Activated naive CD8-positive, alpha-beta T cell treated with anti-CD3 and anti-CD28 coated beads for 36 hours (primary cell): ENCODE data around the gene CHCHD4. TPM values are rescaled to one million over a fixed set of nuclear protein-coding genes. Genes with fewer than 3 reads are reported as not detected.
"Not testable (repeated sequence)": the region's sequence is repeated elsewhere in the genome, so short reads cannot be mapped to it uniquely, and the experiment has no call there.

Source experiments
- DNase-seq: peaks from one replicate; pipeline ENCODE4 v3.0.0; 2021
- H3K27ac Mint-ChIP-seq: one replicate; pipeline ENCODE4 v1.8.0; 2022; ENCODE audit warnings: mild to moderate bottlenecking, moderate library complexity, mixed read lengths
- H3K27me3 Mint-ChIP-seq: one replicate; pipeline ENCODE4 v1.8.0; 2022; ENCODE audit warnings: mild to moderate bottlenecking, mixed read lengths
- H3K36me3 Mint-ChIP-seq: one replicate; pipeline ENCODE4 v1.8.0; 2021; ENCODE audit warnings: mild to moderate bottlenecking, mixed read lengths
- H3K4me1 Mint-ChIP-seq: one replicate; pipeline ENCODE4 v1.8.0; 2021; ENCODE audit warnings: mixed read lengths
- H3K4me3 Mint-ChIP-seq: one replicate; pipeline ENCODE4 v1.8.0; 2022; ENCODE audit warnings: mild to moderate bottlenecking, moderate library complexity, mixed read lengths
- H3K9me3 Mint-ChIP-seq: one replicate; pipeline ENCODE4 v1.8.0; 2022; ENCODE audit warnings: mixed read lengths
- total RNA-seq, 2 experiments: library from RNA; stranded (reverse); gene quantifications; one replicate each; pipeline ENCODE4 v1.2.3, GENCODE V29; 2021

CHCHD4 gene
- total RNA-seq, 2 experiments from 2014 or later = 27.7 to 29.8 TPM

DNA sequence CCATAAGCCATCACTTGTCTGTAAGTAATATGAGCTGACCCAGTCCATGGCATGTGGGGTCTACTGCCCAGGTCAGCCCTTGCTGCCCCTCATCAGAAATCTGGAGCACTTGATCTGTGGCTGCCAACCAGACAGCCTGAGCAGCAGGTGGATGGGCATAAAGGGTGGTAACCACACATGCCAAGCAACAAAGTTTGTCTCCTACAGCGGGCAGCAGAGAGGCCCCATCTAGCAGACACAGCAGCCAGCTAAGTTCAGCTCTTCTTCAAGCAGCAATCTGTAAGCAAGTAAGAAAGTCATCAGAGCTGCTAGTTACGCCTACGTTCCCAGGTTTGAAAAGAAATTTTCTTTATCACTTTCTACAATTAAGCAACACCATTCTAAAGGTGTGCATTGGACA lies 27.9 kb downstream of the CHCHD4 start:
- DNase-seq = no peak
- H3K36me3 Mint-ChIP-seq = no peaks in the 10 kb centered on the region
- H3K4me3 Mint-ChIP-seq = no peak overlapping the region
- H3K9me3 Mint-ChIP-seq = peaks cover 3% of the 10 kb centered on the region
- peaks cover 22% of the 10 kb centered on the region for H3K27me3 Mint-ChIP-seq
- H3K4me1 Mint-ChIP-seq = no peaks in the 10 kb centered on the region
- H3K27ac Mint-ChIP-seq = no peak overlapping the region

DNA sequence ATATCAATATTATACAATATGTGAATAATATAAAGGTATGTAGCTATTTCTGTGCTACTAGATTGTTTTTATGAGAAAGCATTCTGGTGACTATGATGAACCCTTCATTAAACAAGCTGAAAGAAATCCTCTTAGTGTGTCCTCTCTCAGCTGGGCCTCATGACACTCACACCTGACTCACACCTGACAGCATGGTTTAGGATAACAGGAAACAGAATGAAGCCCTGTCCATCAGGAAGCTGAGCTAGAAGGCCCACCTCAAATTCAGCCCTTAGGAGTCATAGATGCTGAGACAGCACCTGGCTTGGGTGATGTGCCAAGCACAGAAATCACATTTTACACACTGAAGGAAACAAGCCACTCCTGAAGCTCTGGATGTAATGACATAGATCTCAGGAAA lies 30.8 kb downstream of the CHCHD4 start:
- Mint-ChIP-seq H3K4me3 (no peak overlapping the region), H3K4me1 (no peaks in the 10 kb centered on the region), H3K36me3 (no peaks in the 10 kb centered on the region), H3K9me3 (peaks cover 3% of the 10 kb centered on the region), H3K27me3 (peaks cover 27% of the 10 kb centered on the region), H3K27ac (no peak overlapping the region)
- no peak for DNase-seq

DNA sequence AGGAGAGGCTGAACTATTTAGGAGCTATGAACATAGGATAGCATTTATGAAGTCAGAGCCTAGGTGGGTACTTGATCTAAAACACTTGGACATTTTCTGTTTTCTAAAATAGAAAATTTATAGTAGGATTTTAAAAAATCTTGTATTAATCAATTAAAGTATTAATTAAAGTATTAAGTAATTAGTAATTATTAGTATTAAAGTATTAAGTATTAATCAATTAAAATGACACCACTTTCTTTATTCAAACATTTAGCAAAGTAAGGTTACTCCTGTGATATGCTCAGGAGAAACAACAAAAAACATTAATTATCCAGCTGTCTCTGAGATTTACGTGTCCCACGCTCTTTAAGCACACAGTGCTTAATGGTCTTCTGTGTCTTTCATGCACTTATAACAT lies 32.2 kb downstream of the CHCHD4 start:
- DNase-seq = no peak
- peaks cover 21% of the 10 kb centered on the region for H3K27me3 Mint-ChIP-seq
- no peak overlapping the region for H3K27ac Mint-ChIP-seq
- no peaks in the 10 kb centered on the region for H3K36me3 Mint-ChIP-seq
- no peaks in the 10 kb centered on the region for H3K4me1 Mint-ChIP-seq
- peaks cover 5% of the 10 kb centered on the region for H3K9me3 Mint-ChIP-seq
- H3K4me3 Mint-ChIP-seq = no peak overlapping the region

DNA sequence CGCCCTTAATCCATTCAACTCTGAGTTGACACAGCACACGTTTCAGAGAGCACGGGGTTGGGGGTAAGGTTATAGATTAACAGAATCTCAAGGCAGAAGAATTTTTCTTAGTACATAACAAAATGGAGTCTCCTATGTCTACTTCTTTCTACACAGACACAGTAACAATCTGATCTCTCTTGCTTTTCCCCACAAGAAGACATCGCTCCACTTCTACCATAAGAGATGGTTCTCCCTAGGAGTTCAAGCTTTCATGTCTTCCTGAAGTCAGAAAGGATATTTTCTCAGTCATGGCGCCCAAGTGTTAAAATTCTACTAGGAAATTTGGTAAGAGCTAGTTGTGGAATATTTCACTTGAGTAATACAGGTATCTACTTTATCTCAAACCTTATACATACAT lies 32.7 kb downstream of the CHCHD4 start:
- not testable (repeated sequence) for H3K36me3 Mint-ChIP-seq, H3K27ac Mint-ChIP-seq, H3K9me3 Mint-ChIP-seq, DNase-seq, H3K4me1 Mint-ChIP-seq, H3K4me3 Mint-ChIP-seq
- H3K27me3 Mint-ChIP-seq = peaks cover 21% of the 10 kb centered on the region

DNA sequence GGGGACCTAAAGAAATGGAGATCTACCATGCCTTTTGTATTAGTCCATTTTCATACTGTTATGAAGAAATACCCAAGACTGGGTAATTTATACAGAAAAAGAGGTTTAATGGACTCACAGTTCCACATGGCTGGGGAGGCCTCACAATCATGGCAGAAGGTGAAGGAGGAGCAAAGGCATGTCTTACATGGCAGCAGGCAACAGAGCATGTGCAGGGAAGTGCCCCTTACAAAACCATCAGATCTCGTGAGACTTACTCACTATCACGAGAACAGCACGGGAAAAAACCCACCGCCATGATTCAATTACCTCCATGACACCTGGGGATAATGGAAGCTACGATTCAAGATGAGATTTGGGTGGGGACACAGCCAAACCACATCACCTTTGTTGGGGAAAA lies 37.2 kb downstream of the CHCHD4 start:
- H3K4me1 Mint-ChIP-seq, H3K4me3 Mint-ChIP-seq, H3K27ac Mint-ChIP-seq, DNase-seq, H3K36me3 Mint-ChIP-seq: not testable (repeated sequence)
- Mint-ChIP-seq H3K27me3 (peaks cover 15% of the 10 kb centered on the region), H3K9me3 (peaks cover 11% of the 10 kb centered on the region)

DNA sequence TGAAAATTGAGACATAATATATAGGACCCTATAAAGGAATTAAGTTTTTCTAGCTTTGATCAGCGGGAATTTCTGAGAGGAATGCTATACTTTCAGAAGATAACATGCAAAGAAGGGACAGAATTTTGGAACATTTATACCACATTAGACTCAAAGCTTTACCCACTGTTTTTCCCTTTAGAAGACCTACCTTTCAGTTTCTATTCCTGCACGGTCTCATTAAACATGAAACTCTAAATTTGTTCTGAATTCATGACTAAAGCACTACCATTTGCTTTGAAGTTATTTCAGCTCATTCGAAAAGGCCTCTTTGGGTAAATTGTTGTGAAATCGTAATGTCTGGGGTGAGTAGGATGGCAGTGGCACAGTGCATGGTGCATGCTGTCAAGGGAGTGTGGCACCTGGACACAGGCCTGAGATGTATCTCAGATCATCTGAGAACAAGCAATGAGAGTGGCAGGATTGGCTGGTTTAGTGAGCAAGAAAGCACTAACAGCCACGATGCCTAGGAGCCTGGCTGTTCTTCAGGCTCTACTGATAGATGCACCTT lies 42.5 kb downstream of the CHCHD4 start:
- peaks cover 8% of the 10 kb centered on the region for H3K4me1 Mint-ChIP-seq
- peak overlapping the region; percentile 30 for H3K27ac Mint-ChIP-seq
- peaks cover 11% of the 10 kb centered on the region for H3K27me3 Mint-ChIP-seq
- peaks cover 7% of the 10 kb centered on the region for H3K9me3 Mint-ChIP-seq
- H3K4me3 Mint-ChIP-seq = no peak overlapping the region
- no peaks in the 10 kb centered on the region for H3K36me3 Mint-ChIP-seq
- DNase-seq = peak; percentile 10

DNA sequence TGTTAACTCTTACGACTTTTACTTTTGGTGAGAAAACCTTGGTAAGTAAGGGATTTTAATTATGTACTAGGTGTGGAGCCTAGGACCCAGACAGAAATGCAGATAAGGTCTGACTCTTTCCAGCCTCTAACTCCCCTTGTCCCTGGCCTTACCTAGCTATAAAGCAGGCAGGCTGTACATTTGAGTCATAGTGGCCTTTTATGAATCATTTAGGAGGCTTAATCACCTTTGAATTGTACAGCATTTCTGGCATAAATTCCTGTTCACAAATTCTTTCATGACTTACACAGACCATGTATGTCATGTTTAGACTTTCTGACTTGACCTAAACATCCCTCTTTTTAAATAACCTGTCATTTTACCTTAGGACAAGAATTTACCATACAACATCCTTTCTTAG lies 47.4 kb downstream of the CHCHD4 start:
- no peak for DNase-seq
- Mint-ChIP-seq H3K9me3 (peaks cover 10% of the 10 kb centered on the region), H3K4me1 (peaks cover 3% of the 10 kb centered on the region), H3K36me3 (no peaks in the 10 kb centered on the region), H3K27me3 (peaks cover 15% of the 10 kb centered on the region), H3K4me3 (no peak overlapping the region), H3K27ac (no peak overlapping the region)

DNA sequence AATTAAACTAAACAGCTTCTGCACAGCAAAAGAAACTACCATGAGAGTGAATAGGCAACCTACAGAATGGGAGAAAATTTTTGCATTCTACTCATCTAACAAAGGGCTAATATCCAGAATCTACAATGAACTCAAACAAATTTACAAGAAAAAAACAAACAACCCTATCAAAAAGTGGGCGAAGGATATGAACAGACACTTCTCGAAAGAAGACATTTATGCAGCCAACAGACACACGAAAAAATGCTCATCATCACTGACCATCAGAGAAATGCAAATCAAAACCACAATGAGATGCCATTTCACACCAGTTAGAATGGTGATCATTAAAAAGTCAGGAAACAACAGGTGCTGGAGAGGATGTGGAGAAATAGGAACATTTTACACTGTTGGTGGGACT lies 49.4 kb downstream of the CHCHD4 start:
- not testable (repeated sequence) for H3K27ac Mint-ChIP-seq, H3K4me1 Mint-ChIP-seq, H3K4me3 Mint-ChIP-seq, H3K9me3 Mint-ChIP-seq, H3K36me3 Mint-ChIP-seq, DNase-seq
- peaks cover 22% of the 10 kb centered on the region for H3K27me3 Mint-ChIP-seq

DNA sequence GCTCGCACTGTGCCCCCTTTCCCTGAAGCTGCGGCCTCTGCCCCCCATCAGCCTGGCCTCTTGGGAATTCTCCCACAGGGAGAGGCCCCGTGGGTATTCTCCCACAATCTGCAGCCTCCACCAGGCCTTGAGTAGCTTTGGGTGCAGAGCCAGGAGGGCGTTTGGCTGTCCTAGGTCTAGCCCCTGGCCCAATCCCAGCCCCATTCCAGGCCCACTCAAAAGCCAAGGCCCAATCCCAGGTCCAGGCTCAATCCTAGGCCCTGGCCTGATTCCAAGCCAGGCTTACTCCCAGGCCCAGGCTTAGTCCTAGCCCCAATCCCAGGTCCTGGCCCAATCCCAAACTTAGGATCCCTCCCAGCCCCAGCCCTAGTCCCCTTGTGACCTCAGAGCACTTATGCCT lies 59.8 kb downstream of the CHCHD4 start:
- Mint-ChIP-seq H3K4me3 (no peak overlapping the region), H3K9me3 (no peaks in the 10 kb centered on the region), H3K36me3 (no peaks in the 10 kb centered on the region), H3K4me1 (no peaks in the 10 kb centered on the region), H3K27me3 (peaks cover 2% of the 10 kb centered on the region), H3K27ac (no peak overlapping the region)
- DNase-seq = no peak

DNA sequence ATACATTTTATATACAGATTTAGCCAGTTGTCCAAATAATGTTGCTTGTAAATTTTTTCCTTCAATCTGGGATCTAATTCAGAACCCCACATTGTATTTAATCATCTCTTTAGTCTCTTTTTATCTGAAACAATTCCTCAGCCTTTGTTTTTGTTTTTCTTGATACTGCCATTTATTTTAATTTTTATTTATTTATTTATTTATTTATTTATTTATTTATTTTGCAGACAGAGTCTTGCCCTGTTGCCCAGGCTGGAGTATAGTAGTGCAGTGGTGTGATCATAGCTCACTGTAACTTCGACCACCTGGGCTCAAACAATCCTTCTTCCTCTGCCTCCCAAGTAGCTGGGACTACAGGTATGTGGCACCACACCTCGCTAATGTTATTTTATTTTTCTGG lies 61.5 kb downstream of the CHCHD4 start:
- Mint-ChIP-seq H3K27ac (no peak overlapping the region), H3K36me3 (peaks cover 1% of the 10 kb centered on the region), H3K27me3 (no peaks in the 10 kb centered on the region)

More for the DNA sequence above, 61.5 kb downstream of the CHCHD4 start:
- Mint-ChIP-seq H3K9me3 (no peaks in the 10 kb centered on the region), H3K4me3 (no peak overlapping the region), H3K4me1 (no peaks in the 10 kb centered on the region)
- DNase-seq = no peak

Other genes with a start within 250 kb of the CHCHD4 start
- under 1 TPM in 1 of 2 experiments, not detected in 1; 0.20 TPM for gene WNT7A, start 244.8 kb downstream of the CHCHD4 start, total RNA-seq
- 10 to 100 TPM; 26.8 to 27.0 TPM for gene TMEM43, start 182 bp upstream of the CHCHD4 start, total RNA-seq
- 10 to 100 TPM; 19.8 to 25.4 TPM for gene XPC, start 53.7 kb upstream of the CHCHD4 start, total RNA-seq
- gene LSM3, start 53.9 kb upstream of the CHCHD4 start, total RNA-seq = 10 to 100 TPM; 26.3 to 27.2 TPM